NCI-H1092 treated with DMSO at 0.1 percent for 48 hours (cell line): Measurements from ENCODE around the gene BAHCC1.

ENCODE experiments used
- DNase-seq: peaks from one replicate; lab custom pipeline; 2025; lab: John Stamatoyannopoulos, UW

BAHCC1 gene

DNA sequence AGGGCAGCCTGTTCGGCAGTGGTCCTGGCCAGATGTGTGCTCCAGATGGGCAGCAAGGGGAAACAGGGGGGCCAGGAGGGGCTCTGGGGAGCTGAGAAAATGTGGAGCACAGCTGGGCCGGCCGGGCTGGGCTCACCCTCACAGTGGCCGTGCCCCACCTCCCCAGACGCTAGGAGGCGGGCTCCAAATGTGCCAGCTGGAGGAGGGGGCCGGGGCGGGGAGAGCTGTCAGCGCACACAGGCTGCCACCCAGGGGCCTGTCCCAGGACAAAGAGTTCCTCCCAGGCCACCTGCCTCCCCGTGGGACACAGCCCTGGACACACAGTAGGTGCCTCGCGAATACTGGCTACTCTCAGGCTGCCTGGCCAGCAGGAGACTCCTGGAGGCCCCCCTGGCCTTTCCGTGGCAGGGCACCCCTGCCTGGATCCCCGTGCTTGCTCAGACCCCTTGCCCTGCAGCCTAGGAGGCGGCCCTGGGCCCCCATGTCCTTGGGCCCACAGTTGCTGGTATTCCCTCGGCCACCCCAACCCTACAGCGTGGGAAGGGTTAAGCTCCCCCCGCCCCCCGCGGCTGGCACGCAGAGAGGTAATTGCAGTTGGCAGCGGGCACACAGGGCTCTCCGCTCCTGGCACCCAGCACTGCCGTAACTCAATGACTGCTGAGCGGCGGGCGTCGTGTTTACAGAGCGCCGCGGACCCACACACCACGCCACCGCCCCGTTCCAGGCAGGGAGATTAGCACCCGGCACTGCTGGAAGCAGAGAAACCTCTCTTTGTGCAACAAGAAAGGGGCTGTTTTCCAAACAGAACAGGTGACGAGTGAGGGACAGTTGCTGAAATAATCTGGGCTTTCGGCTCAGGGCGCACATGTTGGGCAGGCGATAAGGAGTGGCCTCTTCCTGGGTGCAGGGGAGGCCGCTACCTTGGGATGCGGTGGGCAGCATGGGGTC lies 32.2 kb downstream of the BAHCC1 start:
- peak; percentile 97 for DNase-seq

DNA sequence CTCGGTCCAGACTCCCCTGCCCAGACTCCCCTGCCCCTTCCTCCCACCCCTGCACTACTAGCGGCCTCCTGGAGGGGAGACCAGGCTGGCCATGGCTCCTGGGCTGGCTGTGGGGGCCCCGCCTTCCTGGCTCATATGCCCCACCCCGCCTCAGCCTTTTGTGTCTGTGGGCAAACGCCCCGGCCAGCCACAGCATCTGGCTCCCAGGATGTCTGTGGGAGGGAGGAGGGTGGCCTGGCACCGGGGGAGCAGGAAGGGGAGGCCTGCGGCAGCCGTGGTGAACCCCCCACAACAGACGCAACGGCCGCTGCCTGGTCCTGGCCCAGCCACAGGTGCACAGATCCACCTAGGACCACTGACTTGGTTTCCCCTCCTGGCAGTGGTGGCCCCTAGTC lies 32.9 kb downstream of the BAHCC1 start:
- peak; percentile 83 for DNase-seq

- DNase-seq, result no peak
Measured at GRCh38 chr17:81428516-81428915, 33.3 kb downstream of the BAHCC1 start.

- DNase-seq, result peak; percentile 94
Measured at GRCh38 chr17:81428948-81429774, 33.9 kb downstream of the BAHCC1 start.

DNA sequence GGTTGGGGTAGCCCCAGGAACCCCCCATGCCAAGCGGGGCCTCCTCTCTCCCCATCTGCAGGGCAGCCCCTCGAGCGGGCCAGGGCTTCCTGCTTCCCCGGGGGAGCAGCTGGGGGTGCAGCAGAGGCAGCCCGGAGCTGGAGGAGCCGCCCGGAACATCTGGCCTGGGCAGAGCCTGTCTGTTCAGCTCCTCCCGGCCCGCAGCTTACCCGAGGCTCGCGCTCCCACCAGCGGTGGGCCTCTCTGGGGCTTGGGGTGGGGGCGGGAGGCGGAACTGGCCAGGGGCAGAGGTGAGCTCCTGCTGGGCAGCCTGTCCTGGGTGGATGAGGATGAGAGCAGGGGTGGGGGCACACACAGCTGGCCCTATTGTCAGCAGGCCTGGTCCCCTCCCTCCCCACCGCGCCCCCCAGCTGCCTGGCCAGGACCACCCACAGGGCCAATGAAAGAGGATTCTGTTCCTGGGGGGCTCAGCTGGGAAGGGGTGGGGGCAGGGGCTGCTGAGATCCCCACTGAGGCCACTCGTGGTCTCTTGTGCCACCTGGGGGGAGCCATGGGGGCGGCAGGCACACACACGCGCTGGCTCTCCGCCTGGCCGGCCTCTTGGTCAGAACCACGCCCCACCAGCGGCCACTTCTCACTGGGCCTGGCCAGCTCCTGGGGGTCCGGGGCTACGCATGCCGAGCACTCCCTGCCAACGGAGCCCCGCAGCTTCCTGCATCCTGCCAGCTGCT lies 34.7 kb downstream of the BAHCC1 start:
- DNase-seq, result peak; percentile 69

DNA sequence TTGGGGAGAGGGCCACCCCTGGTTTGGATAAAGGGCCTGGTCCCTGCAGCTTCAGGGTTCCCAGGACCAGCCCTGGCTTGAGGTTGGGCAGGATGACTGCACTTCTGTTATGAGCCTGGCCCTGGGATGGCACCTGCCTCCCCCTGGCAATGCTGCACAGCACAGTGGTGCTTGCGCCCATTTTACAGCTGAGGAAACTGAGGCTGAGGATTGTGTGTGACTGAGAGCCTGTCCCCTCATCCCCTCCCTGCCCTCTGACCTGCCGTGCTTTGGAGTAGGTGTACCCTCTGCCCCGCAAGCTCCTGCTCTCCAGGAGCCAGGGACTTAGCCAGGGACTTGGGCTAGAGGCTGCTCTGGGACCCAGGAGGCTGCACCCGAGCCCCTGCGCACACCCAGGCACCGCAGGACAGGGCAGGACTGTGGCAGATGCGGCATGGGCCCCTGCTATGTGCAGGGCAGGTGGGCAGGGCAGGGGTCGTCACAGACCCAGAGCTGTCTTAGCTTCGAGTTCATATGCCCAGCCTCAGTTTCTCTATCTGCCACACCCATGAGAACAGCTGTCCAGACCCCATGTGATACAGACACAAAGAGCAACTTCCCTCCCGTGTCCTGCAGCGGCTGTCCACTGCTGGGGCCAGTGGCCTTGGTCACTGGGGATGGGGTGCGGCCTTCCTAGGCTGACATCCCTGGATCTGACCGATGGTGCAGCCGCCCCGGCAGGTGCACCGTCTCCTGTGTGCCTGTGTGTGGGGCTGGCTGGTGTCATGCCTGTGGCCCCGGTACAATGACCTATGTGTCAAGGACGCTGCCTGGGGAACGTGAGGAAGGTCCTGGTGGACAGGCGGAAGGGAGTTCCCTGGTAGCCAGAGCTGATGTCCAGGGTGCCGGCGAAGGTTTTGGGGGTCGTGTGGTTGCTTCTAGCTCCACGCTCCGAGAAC lies 36.6 kb downstream of the BAHCC1 start:
- no peak for DNase-seq

- peak; percentile 95 for DNase-seq
Measured at GRCh38 chr17:81432941-81433340, 37.7 kb downstream of the BAHCC1 start.

- no peak for DNase-seq
Measured at GRCh38 chr17:81433656-81434055, 38.4 kb downstream of the BAHCC1 start.

DNA sequence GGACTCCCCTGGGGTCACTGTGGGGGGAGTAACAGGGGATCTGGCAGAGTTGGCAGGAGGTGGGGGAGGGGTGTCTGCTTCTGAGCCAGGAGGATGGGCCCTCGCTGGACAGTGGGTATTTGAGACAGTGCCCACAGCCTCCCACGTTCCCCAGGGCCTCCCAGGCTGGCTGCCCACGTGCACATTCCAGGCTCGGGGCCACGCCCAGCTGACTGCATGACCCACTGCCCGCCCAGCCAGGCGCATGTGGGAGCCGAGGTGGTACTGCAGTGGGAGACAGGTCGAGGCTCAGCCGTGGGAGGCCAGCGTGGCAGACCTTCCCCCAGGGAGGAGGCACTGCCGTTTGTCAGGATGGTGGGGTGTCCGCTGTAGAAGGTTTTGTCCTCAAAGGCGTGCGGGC lies 38.8 kb downstream of the BAHCC1 start:
- no peak for DNase-seq

GRCh38 chr17:81434681-81435417 lies 39.6 kb downstream of the BAHCC1 start:
- DNase-seq, result no peak

DNA sequence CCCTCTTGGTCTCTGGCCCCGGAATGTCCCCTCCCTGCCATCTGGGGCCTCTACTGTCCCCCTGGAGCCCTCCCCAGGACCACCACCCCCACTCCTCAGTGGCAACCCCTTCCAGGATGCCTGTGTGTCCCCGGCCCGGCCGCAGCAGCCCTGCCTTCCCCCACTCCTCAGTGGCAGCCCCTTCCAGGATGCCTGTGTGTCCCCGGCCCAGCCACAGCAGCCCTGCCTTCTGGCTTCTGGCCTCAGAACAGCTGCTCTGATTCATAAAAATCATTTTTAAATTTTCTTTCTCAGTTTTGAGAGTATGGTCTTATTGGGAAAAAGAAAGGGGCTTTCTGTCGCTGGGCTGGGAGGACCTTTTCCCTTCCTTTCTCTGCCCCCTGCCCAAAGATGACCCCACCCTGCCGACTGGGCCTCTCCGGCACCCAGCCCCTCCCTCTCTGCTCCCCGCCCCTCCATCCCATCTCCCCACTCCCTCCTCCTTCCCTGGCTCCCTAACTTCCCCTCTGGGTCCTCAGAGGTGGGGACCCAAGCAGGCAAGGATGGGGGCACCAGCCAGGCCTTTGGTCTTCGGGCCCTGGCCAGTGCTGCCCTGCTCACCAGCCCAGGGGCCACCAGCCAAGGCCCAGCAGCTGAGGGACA lies 40.5 kb downstream of the BAHCC1 start:
- DNase-seq, result no peak

DNA sequence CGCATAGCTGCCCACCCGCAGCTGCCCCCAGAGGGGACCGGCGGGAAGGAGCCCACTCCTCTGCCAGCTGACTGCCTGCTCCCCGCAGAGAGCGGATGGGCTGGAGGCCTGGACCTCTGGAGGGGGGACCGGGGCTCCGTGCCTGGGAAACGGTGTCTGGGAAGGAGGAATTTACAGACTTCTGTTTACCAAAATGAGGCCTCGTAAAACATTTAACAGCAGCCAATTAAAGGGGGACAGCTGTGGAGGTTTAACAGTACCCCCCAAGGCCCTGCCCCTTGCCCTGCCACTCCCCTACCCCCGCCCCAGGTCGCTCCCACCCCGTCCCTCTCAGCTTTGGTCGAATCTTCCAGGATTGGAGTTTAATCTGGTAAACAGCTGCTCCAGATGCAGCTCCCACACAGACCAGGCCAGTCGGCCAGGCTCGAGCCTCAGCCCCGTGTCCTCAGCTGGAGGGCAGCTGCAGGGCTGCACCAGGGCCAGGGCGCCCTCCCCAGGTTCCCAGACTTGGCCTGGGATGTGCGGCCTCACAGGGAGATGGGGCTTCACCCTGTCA lies 41.1 kb downstream of the BAHCC1 start:
- no peak for DNase-seq

DNA sequence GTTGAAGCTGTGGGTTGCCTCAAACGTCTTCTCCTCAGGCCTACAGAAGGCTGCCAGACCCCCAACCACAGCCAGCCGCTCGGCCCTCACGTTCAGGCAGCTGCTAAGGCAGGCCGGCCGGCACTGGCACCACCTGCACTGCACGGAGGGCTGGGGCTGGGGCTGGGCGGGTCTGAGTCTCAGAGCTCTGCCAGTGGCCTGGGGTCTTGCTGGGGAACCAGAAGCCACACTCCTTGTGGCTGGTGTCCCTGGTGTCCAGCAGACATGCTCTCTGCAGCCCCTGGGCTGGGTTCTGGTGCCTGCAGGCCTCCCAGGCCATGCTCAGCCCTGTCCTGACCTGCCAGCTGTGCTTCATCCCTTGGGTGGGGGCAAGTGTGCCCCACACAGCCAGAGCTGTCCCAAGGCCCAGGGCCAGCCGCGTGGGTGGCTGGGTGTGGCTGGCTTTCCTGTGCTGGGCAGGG lies 42.0 kb downstream of the BAHCC1 start:
- DNase-seq, result no peak

GRCh38 chr17:81438007-81438659 lies 42.9 kb downstream of the BAHCC1 start:
- DNase-seq, result no peak

GRCh38 chr17:81438688-81439087 lies 43.4 kb downstream of the BAHCC1 start:
- DNase-seq, result no peak

- no peak for DNase-seq
Measured at GRCh38 chr17:81440051-81440471, 44.8 kb downstream of the BAHCC1 start.

GRCh38 chr17:81440511-81441244 lies 45.4 kb downstream of the BAHCC1 start:
- DNase-seq, result peak; percentile 54

DNA sequence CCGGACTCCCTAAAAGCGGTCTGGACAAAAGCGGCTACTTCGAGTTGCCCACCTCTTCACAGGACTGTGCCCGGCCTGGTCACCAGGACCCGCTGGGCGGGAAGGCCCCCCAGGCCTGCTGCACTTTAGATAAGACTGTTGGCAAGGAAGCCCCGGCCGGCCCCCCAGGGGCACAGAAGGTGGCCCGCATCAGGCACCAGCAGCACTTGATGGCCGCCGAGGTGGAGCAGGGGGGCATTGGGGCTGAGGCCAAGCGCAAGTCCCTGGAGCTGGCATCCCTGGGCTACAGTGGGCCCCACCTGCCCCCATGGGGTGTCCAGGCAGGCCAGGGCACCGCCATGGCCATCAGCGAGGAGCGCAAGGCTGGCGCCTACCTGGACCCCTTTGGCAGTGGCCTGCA lies 47.5 kb downstream of the BAHCC1 start:
- DNase-seq, result no peak
